ENCODE results near the gene ABLIM3.

ABLIM3 gene

DNA sequence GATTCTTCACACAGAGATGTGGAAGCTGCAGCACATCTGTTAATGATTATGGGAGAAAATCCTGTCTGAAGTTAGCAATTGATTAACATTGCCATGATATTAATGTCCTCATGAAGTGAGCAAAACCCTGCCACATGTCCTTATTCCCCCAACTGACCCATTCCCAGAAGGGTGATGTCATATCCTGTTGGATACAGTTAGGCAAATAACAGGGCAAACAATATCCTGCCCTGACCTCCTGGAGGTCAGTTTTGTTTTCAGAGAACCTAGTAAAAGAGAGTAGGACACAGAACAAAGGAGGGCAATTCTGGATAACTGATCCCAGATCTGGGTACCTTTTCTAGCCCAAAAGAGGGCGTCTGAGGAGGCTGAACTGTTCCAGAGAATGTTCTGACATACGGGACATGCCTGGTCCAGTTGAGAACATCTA, 11.0 kb downstream of the ABLIM3 start:
- TF ChIP-seq, protein P1, sequence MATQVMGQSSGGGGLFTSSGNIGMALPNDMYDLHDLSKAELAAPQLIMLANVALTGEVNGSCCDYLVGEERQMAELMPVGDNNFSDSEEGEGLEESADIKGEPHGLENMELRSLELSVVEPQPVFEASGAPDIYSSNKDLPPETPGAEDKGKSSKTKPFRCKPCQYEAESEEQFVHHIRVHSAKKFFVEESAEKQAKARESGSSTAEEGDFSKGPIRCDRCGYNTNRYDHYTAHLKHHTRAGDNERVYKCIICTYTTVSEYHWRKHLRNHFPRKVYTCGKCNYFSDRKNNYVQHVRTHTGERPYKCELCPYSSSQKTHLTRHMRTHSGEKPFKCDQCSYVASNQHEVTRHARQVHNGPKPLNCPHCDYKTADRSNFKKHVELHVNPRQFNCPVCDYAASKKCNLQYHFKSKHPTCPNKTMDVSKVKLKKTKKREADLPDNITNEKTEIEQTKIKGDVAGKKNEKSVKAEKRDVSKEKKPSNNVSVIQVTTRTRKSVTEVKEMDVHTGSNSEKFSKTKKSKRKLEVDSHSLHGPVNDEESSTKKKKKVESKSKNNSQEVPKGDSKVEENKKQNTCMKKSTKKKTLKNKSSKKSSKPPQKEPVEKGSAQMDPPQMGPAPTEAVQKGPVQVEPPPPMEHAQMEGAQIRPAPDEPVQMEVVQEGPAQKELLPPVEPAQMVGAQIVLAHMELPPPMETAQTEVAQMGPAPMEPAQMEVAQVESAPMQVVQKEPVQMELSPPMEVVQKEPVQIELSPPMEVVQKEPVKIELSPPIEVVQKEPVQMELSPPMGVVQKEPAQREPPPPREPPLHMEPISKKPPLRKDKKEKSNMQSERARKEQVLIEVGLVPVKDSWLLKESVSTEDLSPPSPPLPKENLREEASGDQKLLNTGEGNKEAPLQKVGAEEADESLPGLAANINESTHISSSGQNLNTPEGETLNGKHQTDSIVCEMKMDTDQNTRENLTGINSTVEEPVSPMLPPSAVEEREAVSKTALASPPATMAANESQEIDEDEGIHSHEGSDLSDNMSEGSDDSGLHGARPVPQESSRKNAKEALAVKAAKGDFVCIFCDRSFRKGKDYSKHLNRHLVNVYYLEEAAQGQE (IDR thresholded peaks at IDR 0.05; ENCODE audit: insufficient read depth in 1 of 2, low read depth in 2 of 2, low read length in 2 of 2) = no peak
- TF ChIP-seq SIN3A (IDR thresholded peaks at IDR 0.05; ENCODE audit: borderline replicate concordance, insufficient read depth, low read length) = no peak
- TF ChIP-seq TAF1 (IDR thresholded peaks at IDR 0.05; ENCODE audit: borderline replicate concordance, insufficient read depth, low read length) = no peak
- no peak for TF ChIP-seq FOXP2 (optimal IDR thresholded peaks at IDR 0.05; ENCODE audit: borderline replicate concordance, extremely low read depth, extremely low read length, insufficient read depth)
- no peak for TF ChIP-seq POLR2AphosphoS5 (IDR thresholded peaks at IDR 0.05; ENCODE audit: low read depth, low read length)

DNA sequence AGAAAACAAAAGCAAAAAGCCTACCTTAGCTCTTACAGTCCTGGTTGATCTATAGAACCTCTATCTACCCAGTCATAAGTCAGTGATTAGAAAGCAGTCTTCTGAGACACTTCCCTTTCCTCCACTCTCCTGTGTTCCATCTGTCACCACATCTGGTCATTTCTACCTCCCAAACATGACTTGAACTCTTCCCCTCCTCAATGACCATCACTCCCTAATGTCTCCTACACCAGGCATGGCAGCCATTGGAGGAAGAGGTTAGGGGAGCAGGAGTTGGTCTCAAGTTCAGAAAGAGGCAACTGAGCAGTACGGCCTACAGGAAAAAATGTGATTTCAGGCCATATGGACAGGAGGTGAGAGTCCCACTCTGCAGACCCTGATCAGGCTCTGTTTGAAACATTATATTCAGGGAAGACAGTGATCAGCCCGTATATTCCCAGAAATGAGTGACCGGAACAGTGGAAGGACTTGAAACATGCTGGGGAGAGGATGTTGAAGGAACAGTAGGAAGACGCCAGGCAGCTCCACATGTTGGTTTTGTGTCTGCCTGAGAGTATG, 12.0 kb downstream of the ABLIM3 start:
- TF ChIP-seq SIN3A (IDR thresholded peaks at IDR 0.05; ENCODE audit: borderline replicate concordance, insufficient read depth, low read length) = no peak
- TF ChIP-seq, protein P1 (IDR thresholded peaks at IDR 0.05; ENCODE audit: insufficient read depth in 1 of 2, low read depth in 2 of 2, low read length in 2 of 2) = no peak
- TF ChIP-seq POLR2AphosphoS5 (IDR thresholded peaks at IDR 0.05; ENCODE audit: low read depth, low read length) = no peak
- TF ChIP-seq TAF1 (IDR thresholded peaks at IDR 0.05; ENCODE audit: borderline replicate concordance, insufficient read depth, low read length) = no peak
- no peak for TF ChIP-seq FOXP2 (optimal IDR thresholded peaks at IDR 0.05; ENCODE audit: borderline replicate concordance, extremely low read depth, extremely low read length, insufficient read depth)

DNA sequence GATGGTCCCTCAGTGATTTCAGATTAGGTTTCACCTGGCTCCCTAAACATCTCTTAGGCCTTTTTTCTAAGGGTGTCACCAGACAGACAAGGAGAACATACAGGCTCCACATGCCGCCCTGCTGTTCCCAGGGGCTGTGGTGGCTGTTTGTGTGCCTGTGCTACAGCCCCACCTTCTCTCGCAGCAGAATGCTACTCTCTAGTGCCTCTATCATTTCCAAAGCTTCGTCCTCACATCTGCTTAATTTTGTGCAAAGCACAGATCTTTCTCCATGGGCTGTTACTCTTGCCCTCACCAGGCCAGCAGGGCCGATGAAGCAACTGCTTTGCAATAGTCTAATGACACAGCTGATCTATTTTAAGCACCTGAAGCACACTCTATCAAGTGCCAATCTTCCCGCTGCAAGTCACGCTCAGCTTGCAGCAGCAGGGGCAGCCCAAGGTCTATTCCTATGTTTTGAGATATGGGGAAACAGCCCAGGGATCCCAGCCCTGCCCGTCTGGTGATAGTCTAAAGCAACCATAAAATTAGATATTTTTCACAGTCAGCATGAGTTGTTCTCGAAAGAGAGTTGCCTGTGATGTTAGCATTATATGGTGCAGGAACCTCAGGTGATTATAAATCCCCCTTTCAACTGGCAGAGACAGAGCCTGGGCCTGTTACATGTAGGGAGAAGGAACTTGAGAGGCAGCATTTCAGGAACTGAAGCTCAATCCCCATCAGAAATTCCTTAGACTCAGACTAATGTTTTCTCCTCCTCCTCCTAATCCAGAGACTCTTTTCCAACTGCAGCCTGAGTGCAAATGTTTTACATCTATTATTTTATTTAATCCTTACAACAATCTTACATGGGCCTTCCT, 12.7 kb downstream of the ABLIM3 start:
- TF ChIP-seq FOXP2 (optimal IDR thresholded peaks at IDR 0.05; ENCODE audit: borderline replicate concordance, extremely low read depth, extremely low read length, insufficient read depth) (no peak), TAF1 (IDR thresholded peaks at IDR 0.05; ENCODE audit: borderline replicate concordance, insufficient read depth, low read length) (no peak), POLR2AphosphoS5 (IDR thresholded peaks at IDR 0.05; ENCODE audit: low read depth, low read length) (no peak), SIN3A (IDR thresholded peaks at IDR 0.05; ENCODE audit: borderline replicate concordance, insufficient read depth, low read length) (no peak)
- TF ChIP-seq, protein P1 (IDR thresholded peaks at IDR 0.05; ENCODE audit: insufficient read depth in 1 of 2, low read depth in 2 of 2, low read length in 2 of 2) = no peak

DNA sequence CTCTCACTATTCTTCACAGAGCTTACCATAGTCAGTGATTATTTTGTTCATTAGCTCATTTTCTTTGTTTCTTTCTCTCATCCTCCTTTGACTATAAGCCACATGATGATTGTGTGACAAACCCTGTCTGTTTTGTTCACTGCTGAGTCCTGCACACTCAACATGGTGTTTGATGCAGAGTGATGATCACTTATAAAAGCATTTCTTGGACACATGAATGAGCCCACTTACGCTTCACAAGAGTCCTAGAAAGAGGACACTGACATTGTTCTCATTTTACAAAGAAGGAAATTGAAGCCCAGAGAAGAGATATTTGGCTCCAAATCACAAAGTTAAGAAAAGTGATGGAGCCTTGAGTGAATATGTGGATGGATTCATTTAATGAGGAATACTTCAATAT, 13.4 kb downstream of the ABLIM3 start:
- no peak for TF ChIP-seq SIN3A (IDR thresholded peaks at IDR 0.05; ENCODE audit: borderline replicate concordance, insufficient read depth, low read length)
- no peak for TF ChIP-seq FOXP2 (optimal IDR thresholded peaks at IDR 0.05; ENCODE audit: borderline replicate concordance, extremely low read depth, extremely low read length, insufficient read depth)
- no peak for TF ChIP-seq TAF1 (IDR thresholded peaks at IDR 0.05; ENCODE audit: borderline replicate concordance, insufficient read depth, low read length)
- no peak for TF ChIP-seq POLR2AphosphoS5 (IDR thresholded peaks at IDR 0.05; ENCODE audit: low read depth, low read length)
- TF ChIP-seq, protein P1 (IDR thresholded peaks at IDR 0.05; ENCODE audit: insufficient read depth in 1 of 2, low read depth in 2 of 2, low read length in 2 of 2) = no peak
